Endodermal cell (in vitro differentiated cells): ENCODE measurements around the gene PGS1. TPM values are rescaled to one million over a fixed set of nuclear protein-coding genes. Genes with fewer than 3 reads are reported as not detected.

Experiments
- DNase-seq: peaks from one replicate; pipeline ENCODE4 v3.0.0-alpha.2; 2017
- H3K27ac ChIP-seq: 2 replicates; pipeline ENCODE4 v1.5.1; 2013; ENCODE audit warnings: mild to moderate bottlenecking, low read depth, low read length, moderate library complexity
- H3K27me3 ChIP-seq: 2 replicates; pipeline ENCODE4 v1.6.1; 2013; ENCODE audit warnings: mild to moderate bottlenecking, low read length, moderate library complexity; ENCODE audit not compliant: insufficient read depth, control insufficient read depth, poor library complexity, severe bottlenecking
- H3K36me3 ChIP-seq: 2 replicates; pipeline ENCODE4 v1.7.0; 2013; ENCODE audit warnings: mild to moderate bottlenecking, low read length, moderate library complexity; ENCODE audit not compliant: control insufficient read depth, insufficient read depth
- H3K4me1 ChIP-seq: one replicate; pipeline ENCODE4 v1.7.0; 2013; ENCODE audit warnings: low read length; ENCODE audit not compliant: control insufficient read depth, insufficient read depth
- H3K4me3 ChIP-seq: 2 replicates; pipeline ENCODE4 v1.5.1; 2013; ENCODE audit warnings: mild to moderate bottlenecking, low read length, moderate library complexity
- H3K9ac ChIP-seq: 2 replicates; pipeline ENCODE4 v1.6.1; 2013; ENCODE audit warnings: mild to moderate bottlenecking, low read length, moderate library complexity; ENCODE audit not compliant: poor library complexity, severe bottlenecking; ENCODE audit errors: extremely low read depth
- H3K9me3 ChIP-seq: 2 replicates; pipeline ENCODE4 v1.6.1; 2013; ENCODE audit warnings: mild to moderate bottlenecking, low read length, moderate library complexity; ENCODE audit not compliant: control insufficient read depth
- H3K27ac Mint-ChIP-seq: 2 replicates; pipeline ENCODE4 v1.8.0; 2020; ENCODE audit warnings: mixed read lengths
- H3K27me3 Mint-ChIP-seq: 2 replicates; pipeline ENCODE4 v1.8.0; 2021; ENCODE audit warnings: mild to moderate bottlenecking, mixed read lengths; ENCODE audit not compliant: insufficient read depth
- H3K36me3 Mint-ChIP-seq: 2 replicates; pipeline ENCODE4 v1.8.0; 2020; ENCODE audit warnings: low read depth, mixed read lengths
- H3K4me1 Mint-ChIP-seq: 2 replicates; pipeline ENCODE4 v1.8.0; 2020; ENCODE audit warnings: mixed read lengths
- H3K4me3 Mint-ChIP-seq: 2 replicates; pipeline ENCODE4 v1.8.0; 2020; ENCODE audit warnings: mild to moderate bottlenecking, moderate library complexity, mixed read lengths
- H3K9me3 Mint-ChIP-seq: 2 replicates; pipeline ENCODE4 v1.8.0; 2020; ENCODE audit warnings: mild to moderate bottlenecking, mixed read lengths
- CTCF ChIP-seq: fragments of 200-600 bp; sonication (generic); conservative IDR thresholded peaks from 2 replicates; pipeline ENCODE4 v1.5.0; 2021; ENCODE audit warnings: antibody characterized with exemption, mild to moderate bottlenecking
- WGBS, 2 experiments: methylation state at CpG; one replicate each; pipeline versions ENCODE4 v1.1.5 to v1.1.7; 2013; ENCODE audit warnings: missing lambda C conversion rate in 2 of 2, mixed read lengths in 1 of 2; ENCODE audit not compliant: insufficient coverage in 1 of 2, insufficient read length in 1 of 2; 5-methylcytosine and 5-hydroxymethylcytosine counted together
- total RNA-seq, 2 donors: library from RNA; stranded (reverse); fragmentation: NEBNext Ultra II Directional in 1 of 2; extraction: Animal tissue kit (Norgen Biotek cat#: 25700) in 1 of 2; gene quantifications; 2 replicates in 1 of 2; 3 replicates in 1 of 2; pipeline ENCODE4 v1.2.1, GENCODE V29; 2021

The PGS1 gene
- total RNA-seq, 2 donors from 2014 or later = 57.1 to 58.2 TPM

- peak; percentile 95 for DNase-seq
- peaks cover 2% of the 10 kb centered on the region for H3K27me3 Mint-ChIP-seq
- no peak overlapping the region for H3K4me3 ChIP-seq
- H3K27ac ChIP-seq = no peak overlapping the region
- no peaks in the 10 kb centered on the region for H3K9me3 ChIP-seq
- TF ChIP-seq CTCF = peak; percentile 17
- H3K9me3 Mint-ChIP-seq = no peaks in the 10 kb centered on the region
- peaks cover 19% of the 10 kb centered on the region for H3K4me1 ChIP-seq
- H3K27me3 ChIP-seq = no peaks in the 10 kb centered on the region
- 46 to 50% methylated on average over 11 to 16 of the region's 16 CpGs for WGBS, 2 experiments
- H3K4me3 Mint-ChIP-seq = peak overlapping the region; percentile 61
- H3K36me3 Mint-ChIP-seq = peaks cover 10% of the 10 kb centered on the region
- peaks cover 20% of the 10 kb centered on the region for H3K36me3 ChIP-seq
- H3K27ac Mint-ChIP-seq = peak overlapping the region; percentile 94
- H3K4me1 Mint-ChIP-seq = peaks cover 40% of the 10 kb centered on the region
- no peak overlapping the region for H3K9ac ChIP-seq
These were observed 26.9 kb upstream of the PGS1 start for GRCh38 chr17:78351449-78352006.

GRCh38 chr17:78353834-78354233, 24.6 kb upstream of the PGS1 start:
- no peaks in the 10 kb centered on the region for H3K9me3 ChIP-seq
- H3K27me3 Mint-ChIP-seq = peaks cover 8% of the 10 kb centered on the region
- peaks cover 19% of the 10 kb centered on the region for H3K4me1 ChIP-seq
- peaks cover 32% of the 10 kb centered on the region for H3K36me3 Mint-ChIP-seq
- peak overlapping the region; percentile 75 for H3K4me3 ChIP-seq
- H3K27ac Mint-ChIP-seq = peak overlapping the region; percentile 99
- WGBS, 2 experiments = 86 to 93% methylated on average over 8 of the region's 8 CpGs
- peak overlapping the region; percentile 91 for H3K27ac ChIP-seq
- no peak for TF ChIP-seq CTCF
- H3K27me3 ChIP-seq = no peaks in the 10 kb centered on the region
- peaks cover 57% of the 10 kb centered on the region for H3K4me1 Mint-ChIP-seq
- H3K9ac ChIP-seq = peak overlapping the region; percentile 59
- no peak for DNase-seq
- peak overlapping the region; percentile 61 for H3K4me3 Mint-ChIP-seq
- no peaks in the 10 kb centered on the region for H3K9me3 Mint-ChIP-seq
- peaks cover 41% of the 10 kb centered on the region for H3K36me3 ChIP-seq

- H3K27me3 ChIP-seq = no peaks in the 10 kb centered on the region
- peaks cover 43% of the 10 kb centered on the region for H3K36me3 ChIP-seq
- H3K9ac ChIP-seq = no peak overlapping the region
- H3K27ac ChIP-seq = no peak overlapping the region
- Mint-ChIP-seq H3K36me3 (peaks cover 32% of the 10 kb centered on the region), H3K4me1 (peaks cover 57% of the 10 kb centered on the region), H3K9me3 (no peaks in the 10 kb centered on the region), H3K4me3 (peak overlapping the region; percentile 83), H3K27ac (peak overlapping the region; percentile 75), H3K27me3 (peaks cover 8% of the 10 kb centered on the region)
- no peak for TF ChIP-seq CTCF
- no peak for DNase-seq
- H3K9me3 ChIP-seq = no peaks in the 10 kb centered on the region
- peak overlapping the region; percentile 7 for H3K4me3 ChIP-seq
- peaks cover 19% of the 10 kb centered on the region for H3K4me1 ChIP-seq
- WGBS, 2 experiments = 81 to 87% methylated on average over 6 to 9 of the region's 9 CpGs
These were observed 23.3 kb upstream of the PGS1 start for GRCh38 chr17:78355045-78355641.
